Psoas muscle (tissue), 8 donors: ENCODE measurements around the gene CUTC. TPM values are rescaled to one million over a fixed set of nuclear protein-coding genes. Genes with fewer than 3 reads are reported as not detected.
A peak's percentile ranks its signal among the peaks of the same experiment; 100 is the strongest.
"Not testable (repeated sequence)": the region's sequence is repeated elsewhere in the genome, so short reads cannot be mapped to it uniquely, and the experiment has no call there.

Experiments used
- ATAC-seq, 4 donors: fragments of 200-7000 bp; cut with Tn5 transposase; one replicate each; pipeline ENCODE4 v1.9.1; 2020; ENCODE audit warnings: moderate library complexity in 3 of 4, mild to moderate bottlenecking in 2 of 4
- DNase-seq, 2 donors: peaks; one replicate each; pipeline ENCODE4 v3.0.0-alpha.2; 2020
- H3K27ac ChIP-seq: fragments of 200-600 bp; one replicate; pipeline ENCODE4 v1.8.0; 2022
- H3K27me3 ChIP-seq, 3 donors: fragments of 200-600 bp in 1 of 3; one replicate each; pipeline versions ENCODE4 v1.6.1 to v1.8.0; 2013 to 2022; ENCODE audit warnings: low read length in 2 of 3, mild to moderate bottlenecking in 2 of 3, moderate library complexity in 1 of 3; ENCODE audit not compliant: insufficient read depth in 3 of 3
- H3K36me3 ChIP-seq, 2 donors: fragments of 200-600 bp in 1 of 2; one replicate each; pipeline versions ENCODE4 v1.6.1 to v1.8.0; 2013 to 2022; ENCODE audit warnings: low read depth in 1 of 2, mild to moderate bottlenecking in 1 of 2, moderate library complexity in 1 of 2; ENCODE audit not compliant: insufficient read depth in 1 of 2
- H3K4me1 ChIP-seq: fragments of 200-600 bp; one replicate; pipeline ENCODE4 v1.8.0; 2022
- H3K4me3 ChIP-seq: fragments of 200-600 bp; one replicate; pipeline ENCODE4 v1.8.0; 2022; ENCODE audit warnings: mild to moderate bottlenecking
- H3K9me3 ChIP-seq: fragments of 200-600 bp; one replicate; pipeline ENCODE4 v1.8.0; 2022
- WGBS, 3 donors: extraction: QIAGEN DNeasy Blood & Tissue Kit; methylation state at CpG; one replicate each; pipeline versions ENCODE4 v1.1.6 to v1.1.7; 2013; 5-methylcytosine and 5-hydroxymethylcytosine counted together
- intact Hi-C, 2 donors: fragments of 100-400 bp; cut with DNase I; formaldehyde crosslinking; loops; one replicate each; pipeline versions ENCODE4 v1.11.0 to v1.14.2; 2022
- polyA plus RNA-seq, 3 donors: library from polyadenylated mRNA; stranded (reverse); fragments of 200-250 nt; gene quantifications; one replicate each; pipeline ENCODE4 v1.2.3, GENCODE V29; 2013
- total RNA-seq, 4 donors: library from RNA; stranded (reverse); fragmentation: NEBNext Ultra II Directional in 2 of 4; extraction: Animal tissue kit (Norgen Biotek cat#: 25700) in 2 of 4; gene quantifications; one replicate each; pipeline versions ENCODE4 v1.2.1 to v1.2.4, GENCODE V29; 2021 to 2023
- TF ChIP-seq, protein P1 (sequence below): fragments of 200-600 bp; IDR thresholded peaks from one replicate; pipeline ENCODE4 v1.8.0; 2022; ENCODE audit warnings: antibody characterized with exemption
- donor health status: healthy with polysubstance abuse.
- donor health status: DM: no; HTN: no; CAD: no; lungs with moderate emphysema.
- donor health status: Bipolar disorder and iron deficiency.
- donor health status: healthy.
- donor health status: DM: yes; HTN: yes; CAD: no.
- donor health status: DM: no; HTN: no; CAD: no.
- donor health status: DM: no; HTN: no; CAD: no.
- donor health status: DM: yes; HTN: yes; CAD: no.

The CUTC gene
- total and polyA plus RNA-seq, 7 donors: 52.8 to 179 (median 132) TPM

DNA sequence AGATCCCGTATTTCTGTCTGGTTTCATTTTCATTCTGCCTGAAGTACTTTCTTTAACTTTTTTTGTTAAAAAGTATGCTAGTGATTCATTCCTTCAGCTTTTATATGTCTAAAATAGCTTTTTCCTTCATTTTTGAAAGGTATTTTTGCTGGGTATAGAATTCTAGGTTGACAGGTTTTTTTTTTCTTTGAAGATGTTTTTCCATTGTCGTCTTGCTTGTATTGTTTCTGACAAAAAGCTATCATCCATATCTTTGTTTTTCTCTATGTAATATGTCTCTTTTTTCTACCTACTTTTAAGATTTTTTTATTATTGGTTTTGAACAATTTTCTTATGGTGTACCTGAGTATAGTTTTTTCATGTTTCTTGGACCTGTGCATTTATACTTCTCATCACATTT, 8.2 kb downstream of the CUTC start:
- WGBS, 3 donors: 80 to 97% (median 90%) methylated on average over 2 of the region's 2 CpGs
- H3K4me1 ChIP-seq: peaks cover 60% of the 10 kb centered on the region
- no peaks in the 10 kb centered on the region for H3K27me3 ChIP-seq
- peaks cover 8% of the 10 kb centered on the region for H3K9me3 ChIP-seq
- DNase-seq (no peak), ATAC-seq (no peak)
- H3K36me3 ChIP-seq: peaks cover 0 to 89% of the 10 kb centered on the region in 2 donors
- TF ChIP-seq, protein P1, sequence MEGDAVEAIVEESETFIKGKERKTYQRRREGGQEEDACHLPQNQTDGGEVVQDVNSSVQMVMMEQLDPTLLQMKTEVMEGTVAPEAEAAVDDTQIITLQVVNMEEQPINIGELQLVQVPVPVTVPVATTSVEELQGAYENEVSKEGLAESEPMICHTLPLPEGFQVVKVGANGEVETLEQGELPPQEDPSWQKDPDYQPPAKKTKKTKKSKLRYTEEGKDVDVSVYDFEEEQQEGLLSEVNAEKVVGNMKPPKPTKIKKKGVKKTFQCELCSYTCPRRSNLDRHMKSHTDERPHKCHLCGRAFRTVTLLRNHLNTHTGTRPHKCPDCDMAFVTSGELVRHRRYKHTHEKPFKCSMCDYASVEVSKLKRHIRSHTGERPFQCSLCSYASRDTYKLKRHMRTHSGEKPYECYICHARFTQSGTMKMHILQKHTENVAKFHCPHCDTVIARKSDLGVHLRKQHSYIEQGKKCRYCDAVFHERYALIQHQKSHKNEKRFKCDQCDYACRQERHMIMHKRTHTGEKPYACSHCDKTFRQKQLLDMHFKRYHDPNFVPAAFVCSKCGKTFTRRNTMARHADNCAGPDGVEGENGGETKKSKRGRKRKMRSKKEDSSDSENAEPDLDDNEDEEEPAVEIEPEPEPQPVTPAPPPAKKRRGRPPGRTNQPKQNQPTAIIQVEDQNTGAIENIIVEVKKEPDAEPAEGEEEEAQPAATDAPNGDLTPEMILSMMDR: no peak
- peak overlapping the region; percentile 98 for H3K27ac ChIP-seq
- H3K4me3 ChIP-seq: peak overlapping the region; percentile 42
- intact Hi-C loops: no loop called here

DNA sequence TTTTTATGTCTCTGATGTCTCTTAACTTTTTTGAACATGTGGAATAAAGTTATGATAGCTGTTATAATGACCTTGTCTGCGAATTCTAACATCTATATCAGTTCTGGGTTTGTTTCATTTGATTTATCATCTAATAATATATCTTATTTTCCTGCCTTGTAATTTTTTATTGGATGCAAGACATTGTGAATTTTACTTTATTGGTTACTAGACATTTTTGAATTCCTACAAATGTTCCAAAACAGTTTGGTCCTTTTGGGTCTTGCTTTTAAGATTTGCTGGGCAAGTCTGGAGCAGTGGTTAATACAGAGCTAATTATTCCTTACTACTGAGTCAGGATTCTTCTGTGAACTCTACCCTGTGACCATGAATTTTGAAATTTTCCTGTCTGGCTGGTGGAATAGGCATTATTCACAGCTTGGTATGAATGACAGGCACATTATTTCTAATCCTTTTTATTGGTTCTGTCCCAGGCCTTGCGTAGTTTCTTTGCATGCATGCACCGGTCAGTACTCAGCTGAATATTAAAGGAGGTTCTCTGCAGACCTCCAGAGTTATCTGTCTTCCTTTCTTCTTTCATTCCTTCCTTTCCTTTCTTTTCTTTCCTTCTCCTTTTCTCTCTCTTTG, 9.0 kb downstream of the CUTC start:
- peak; percentile 15 to 69 (median 36) for ATAC-seq
- H3K9me3 ChIP-seq: peaks cover 8% of the 10 kb centered on the region
- TF ChIP-seq, protein P1: no peak
- H3K4me3 ChIP-seq: peak overlapping the region; percentile 42
- no peaks in the 10 kb centered on the region for H3K27me3 ChIP-seq
- H3K36me3 ChIP-seq: peaks cover 0 to 92% of the 10 kb centered on the region in 2 donors
- intact Hi-C loops: no loop called here
- H3K27ac ChIP-seq: peak overlapping the region; percentile 98
- DNase-seq: no peak
- 54 to 65% (median 62%) methylated on average over 3 of the region's 3 CpGs for WGBS, 3 donors
- peaks cover 63% of the 10 kb centered on the region for H3K4me1 ChIP-seq

DNA sequence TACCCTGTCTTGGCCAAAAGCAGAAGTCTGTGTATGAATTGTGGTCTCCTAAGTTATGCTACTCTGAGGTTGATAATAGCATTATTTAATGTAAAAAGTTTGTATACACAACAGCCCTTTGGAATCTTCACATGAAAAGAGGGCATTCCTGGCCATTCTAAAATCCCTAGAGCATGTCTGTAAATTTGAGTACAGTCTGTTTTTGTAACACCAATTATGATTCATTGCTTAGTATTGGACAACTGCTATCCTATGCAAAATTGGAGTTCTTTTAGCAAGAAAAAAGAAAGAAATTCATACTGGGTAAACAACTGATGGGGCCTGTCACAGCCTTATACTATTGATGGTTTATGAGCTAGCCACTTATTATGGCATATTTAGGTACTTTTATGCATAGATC, 10.2 kb downstream of the CUTC start:
- Histone ChIP-seq H3K4me3 (peak overlapping the region; percentile 42), H3K9me3 (peaks cover 8% of the 10 kb centered on the region), H3K27ac (peak overlapping the region; percentile 98), H3K36me3 (peaks cover 1 to 92% of the 10 kb centered on the region in 2 donors), H3K27me3 (no peaks in the 10 kb centered on the region), H3K4me1 (peaks cover 63% of the 10 kb centered on the region)
- intact Hi-C loops: no loop called here
- TF ChIP-seq, protein P1: no peak
- ATAC-seq (peak in 3 of 4 donors; percentile 15 to 32 (median 30)), DNase-seq (no peak)

DNA sequence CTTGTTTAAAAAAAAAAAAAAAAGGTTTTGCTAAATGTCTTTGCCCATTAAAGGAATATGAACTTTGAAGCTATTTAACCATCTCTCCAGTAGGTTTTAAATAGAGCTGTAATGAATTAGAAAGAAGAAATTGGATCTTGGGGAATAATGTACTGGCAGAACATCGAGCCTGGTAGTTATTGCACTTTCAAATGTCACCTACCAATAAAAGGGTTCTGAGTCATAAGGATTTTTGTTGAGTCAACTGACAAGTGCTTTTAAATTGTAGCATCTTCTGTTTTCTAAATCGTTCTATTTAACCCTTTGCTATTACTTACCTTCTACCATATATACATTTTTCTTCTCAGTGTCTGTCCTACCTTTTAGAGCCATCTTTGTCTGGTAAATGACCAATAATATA, 10.7 kb downstream of the CUTC start:
- Histone ChIP-seq H3K27ac (peak overlapping the region; percentile 98), H3K4me1 (peaks cover 65% of the 10 kb centered on the region), H3K4me3 (peak overlapping the region; percentile 42), H3K27me3 (no peaks in the 10 kb centered on the region), H3K36me3 (peaks cover 4 to 92% of the 10 kb centered on the region in 2 donors), H3K9me3 (peaks cover 8% of the 10 kb centered on the region)
- TF ChIP-seq, protein P1: no peak
- intact Hi-C loops: no loop called here
- ATAC-seq (peak; percentile 76 to 87 (median 80)), DNase-seq (no peak)
- WGBS, 3 donors: 24 to 44% (median 34%) methylated on average over 2 of the region's 2 CpGs

DNA sequence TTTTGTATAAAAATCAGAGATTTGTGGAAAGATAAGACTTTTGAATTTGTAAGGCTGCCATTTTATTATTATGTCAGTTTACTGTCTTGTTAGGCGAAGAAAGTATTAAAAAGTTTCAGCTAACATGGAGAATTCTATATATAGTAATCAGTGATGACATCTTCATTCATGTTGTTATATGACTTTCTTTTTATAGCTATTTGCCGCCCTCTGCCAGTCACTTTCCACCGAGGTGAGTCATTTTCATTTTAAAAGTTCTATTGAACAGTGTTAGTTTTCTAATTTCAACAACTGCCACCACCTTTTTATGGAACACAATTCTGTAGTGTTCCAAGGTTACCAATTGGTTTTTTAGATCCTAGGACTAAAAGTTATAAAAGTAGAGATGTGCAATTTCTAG, 11.8 kb downstream of the CUTC start:
- Histone ChIP-seq H3K27me3 (no peaks in the 10 kb centered on the region), H3K9me3 (peaks cover 8% of the 10 kb centered on the region), H3K36me3 (peaks cover 4 to 95% of the 10 kb centered on the region in 2 donors), H3K27ac (peak overlapping the region; percentile 98), H3K4me1 (peaks cover 77% of the 10 kb centered on the region), H3K4me3 (peak overlapping the region; percentile 35)
- WGBS, 3 donors: 24 to 42% (median 29%) methylated on average over 3 of the region's 3 CpGs
- DNase-seq: no peak
- TF ChIP-seq, protein P1: no peak
- peak; percentile 78 to 83 (median 82) for ATAC-seq
- intact Hi-C loops: no loop called here

DNA sequence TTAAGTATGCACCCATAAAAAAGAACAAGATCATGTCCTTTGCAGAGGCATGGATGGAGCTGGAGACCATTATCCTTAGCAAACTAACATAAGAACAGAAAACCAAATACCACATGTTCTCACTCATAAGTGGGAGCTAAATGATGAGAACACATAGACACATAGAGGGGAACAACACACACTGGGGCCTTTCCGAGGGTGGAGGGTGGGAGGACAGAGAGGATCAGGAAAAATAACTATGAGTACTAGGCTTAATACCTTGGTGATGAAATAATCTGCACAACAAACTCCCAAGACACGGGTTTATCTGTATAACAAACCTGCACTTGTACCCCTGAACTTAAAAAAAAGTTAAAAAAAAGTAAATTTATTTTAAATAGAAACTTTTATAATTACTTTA, 14.1 kb downstream of the CUTC start:
- H3K9me3 ChIP-seq, DNase-seq, ATAC-seq, H3K27me3 ChIP-seq, intact Hi-C loops, H3K4me3 ChIP-seq: not testable (repeated sequence)
- peak overlapping the region; percentile 98 for H3K27ac ChIP-seq
- H3K36me3 ChIP-seq: peaks cover 4 to 95% of the 10 kb centered on the region in 2 donors
- H3K4me1 ChIP-seq: peaks cover 89% of the 10 kb centered on the region
- WGBS, 3 donors: 69 to 76% (median 69%) methylated on average over 2 of the region's 2 CpGs
